GM12878 (cell line): ENCODE measurements around the gene FAM234A. TPM values are rescaled to one million over a fixed set of nuclear protein-coding genes. Genes with fewer than 3 reads are reported as not detected.

ENCODE experiments used
- CHD2 ChIP-seq: IDR thresholded peaks from 2 replicates; pipeline ENCODE4 v1.6.1; 2011; ENCODE audit warnings: low read depth, low read length, improper control_type of control experiment, borderline replicate concordance
- CREM ChIP-seq: IDR thresholded peaks from 2 replicates; pipeline ENCODE4 v1.6.1; 2014; ENCODE audit warnings: antibody characterized with exemption, low read depth
- EZH2 ChIP-seq: IDR thresholded peaks from 2 replicates; pipeline ENCODE4 v1.6.1; 2012; ENCODE audit warnings: low read depth, mild to moderate bottlenecking, control low read depth, inconsistent platforms, low read length, borderline replicate concordance; ENCODE audit not compliant: control insufficient read depth
- FOS ChIP-seq: IDR thresholded peaks from 3 replicates; pipeline ENCODE4 v1.6.1; 2011; ENCODE audit warnings: borderline replicate concordance; ENCODE audit not compliant: insufficient read length; ENCODE audit errors: extremely low read depth
- GABPA ChIP-seq: IDR thresholded peaks from 2 replicates; pipeline ENCODE4 v1.6.1; 2014; ENCODE audit warnings: antibody characterized with exemption, low read depth, mild to moderate bottlenecking, inconsistent platforms
- MTA2 ChIP-seq: fragments of 450-650 bp; IDR thresholded peaks from 2 replicates; pipeline ENCODE4 v1.6.1; 2016; ENCODE audit warnings: low read depth, mild to moderate bottlenecking, moderate library complexity
- MYC ChIP-seq: IDR thresholded peaks from 2 replicates; pipeline ENCODE4 v1.6.1; 2011; ENCODE audit warnings: mild to moderate bottlenecking, low read length, moderate library complexity, inconsistent platforms; ENCODE audit not compliant: insufficient read depth, insufficient replicate concordance, insufficient read length, severe bottlenecking
- RBBP5 ChIP-seq: fragments of 200-600 bp; sonication (generic); conservative IDR thresholded peaks from 2 replicates; pipeline ENCODE4 v1.6.1; 2016
- RCOR1 ChIP-seq: conservative IDR thresholded peaks from 2 replicates; pipeline ENCODE4 v1.6.1; 2012; ENCODE audit warnings: low read depth, low read length, improper control_type of control experiment
- RELA ChIP-seq: fragments of 450-650 bp; IDR thresholded peaks from 2 replicates; pipeline ENCODE4 v1.8.0; 2014; ENCODE audit warnings: borderline replicate concordance; ENCODE audit not compliant: partially characterized antibody
- SRF ChIP-seq, 2 experiments: IDR thresholded peaks; 2 replicates each; pipeline ENCODE4 v1.6.1; 2011; ENCODE audit warnings: low read depth in 2 of 2, low read length in 2 of 2, mild to moderate bottlenecking in 1 of 2, moderate library complexity in 1 of 2
- STAT3 ChIP-seq: IDR thresholded peaks from 2 replicates; pipeline ENCODE4 v1.6.1; 2011; ENCODE audit warnings: low read depth, low read length, improper control_type of control experiment
- TCF3 ChIP-seq: IDR thresholded peaks from 2 replicates; pipeline ENCODE4 v1.6.1; 2012; ENCODE audit warnings: low read depth, mild to moderate bottlenecking, low read length, borderline replicate concordance; ENCODE audit not compliant: insufficient read depth
- polyA plus RNA-seq, 11 experiments: library from polyadenylated mRNA; depleted of rRNA in 4 of 11; unstranded in 6 of 11; stranded (reverse) in 5 of 11; fragments of >200 nt; fragmentation: Nextera tagmentation in 4 of 11; fragmentation: Illumina TruSeq in 1 of 11; extraction: Ambion mirVana in 4 of 11; extraction: Trizol in 1 of 11; gene quantifications; 1 replicate in 1 of 11; 2 replicates in 10 of 11; pipeline versions ENCODE4 v1.2.1 to v1.2.3, GENCODE V29; 2011 to 2016; ENCODE audit warnings: inconsistent platforms in 2 of 11, missing spikeins in 2 of 11, low read depth in 1 of 11
- total RNA-seq, 4 experiments: library from RNA; depleted of rRNA in 3 of 4; stranded (reverse); fragments of >200 nt in 3 of 4; fragmentation: Illumina TruSeq in 1 of 4; extraction: Trizol in 1 of 4; gene quantifications; 2 replicates each; pipeline versions ENCODE4 v1.2.1 to v1.2.3, GENCODE V29; 2013 to 2021
- TF ChIP-seq, protein P1 (sequence below): fragments of 450-650 bp; IDR thresholded peaks from 2 replicates; pipeline ENCODE4 v1.6.1; 2017; ENCODE audit warnings: antibody characterized with exemption, mild to moderate bottlenecking, moderate library complexity
- TF ChIP-seq, protein P2 (sequence below): fragments of 450-650 bp; IDR thresholded peaks from 2 replicates; pipeline ENCODE4 v1.6.1; 2017; ENCODE audit warnings: low read depth, mild to moderate bottlenecking, moderate library complexity
- TF ChIP-seq, protein P3 (sequence below): IDR thresholded peaks from 2 replicates; pipeline ENCODE4 v1.6.1; 2011; ENCODE audit warnings: low read depth, mild to moderate bottlenecking, low read length, moderate library complexity, borderline replicate concordance; ENCODE audit errors: extremely low read depth
- TF ChIP-seq, protein P4 (sequence below): fragments of 450-650 bp; formaldehyde crosslinking; IDR thresholded peaks from 2 replicates; pipeline ENCODE4 v1.5.0; 2022; ENCODE audit warnings: mild to moderate bottlenecking, missing genetic modification characterization
- TF ChIP-seq, protein P5 (sequence below): fragments of 450-650 bp; IDR thresholded peaks from 2 replicates; pipeline ENCODE4 v1.6.1; 2016; ENCODE audit warnings: mild to moderate bottlenecking

FAM234A gene
- total and polyA plus RNA-seq, 10 of the 15 experiments (the other 5 are each of a cell fraction or from before 2014, with no cell fraction given): 1.6 to 37.6 (median 17.3) TPM

DNA sequence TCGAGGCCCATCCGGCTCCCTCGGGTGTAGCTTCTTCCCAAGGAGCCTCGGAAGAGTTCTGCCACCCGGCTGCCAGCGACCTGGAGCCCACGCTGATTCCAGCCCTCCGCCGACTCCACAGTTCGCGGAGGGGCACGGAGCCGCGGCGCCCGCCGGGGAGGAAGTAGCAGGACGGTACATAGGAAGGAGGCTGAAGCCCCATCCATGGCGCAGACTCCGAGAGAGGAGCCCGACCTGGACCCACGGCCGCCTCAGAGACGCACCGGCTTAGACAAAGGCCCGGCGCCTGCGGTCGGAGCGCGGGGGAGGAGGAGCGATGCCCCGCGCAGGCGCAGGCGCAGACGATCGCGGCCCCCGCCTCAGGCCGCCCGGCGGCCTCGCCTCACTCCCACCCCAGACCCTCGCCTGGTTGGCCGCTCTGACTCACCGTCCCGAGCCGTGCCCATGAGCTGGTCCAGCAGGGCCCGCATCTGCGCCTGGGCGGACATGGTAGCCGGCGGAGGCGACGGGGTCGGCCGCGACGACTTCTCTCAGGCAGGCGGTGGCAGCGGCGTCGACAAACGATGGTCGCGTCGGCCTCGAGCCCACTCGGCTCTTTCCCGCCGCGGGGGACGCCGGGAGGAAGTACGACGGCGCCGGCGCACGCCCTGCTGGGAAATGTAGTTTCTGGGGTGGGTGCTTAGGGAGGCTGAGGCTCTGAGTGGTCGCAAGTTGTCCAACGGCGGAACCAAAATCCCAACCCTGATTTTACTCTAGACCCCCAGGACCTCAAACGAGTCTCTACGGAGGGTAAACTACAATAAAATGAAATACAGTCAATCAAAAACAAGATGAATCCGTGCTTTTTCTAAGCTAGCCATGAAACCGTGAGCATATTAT lies 5.5 kb upstream of the FAM234A start, which contains the start of gene LUC7L (continued):
- TF ChIP-seq, protein P1, sequence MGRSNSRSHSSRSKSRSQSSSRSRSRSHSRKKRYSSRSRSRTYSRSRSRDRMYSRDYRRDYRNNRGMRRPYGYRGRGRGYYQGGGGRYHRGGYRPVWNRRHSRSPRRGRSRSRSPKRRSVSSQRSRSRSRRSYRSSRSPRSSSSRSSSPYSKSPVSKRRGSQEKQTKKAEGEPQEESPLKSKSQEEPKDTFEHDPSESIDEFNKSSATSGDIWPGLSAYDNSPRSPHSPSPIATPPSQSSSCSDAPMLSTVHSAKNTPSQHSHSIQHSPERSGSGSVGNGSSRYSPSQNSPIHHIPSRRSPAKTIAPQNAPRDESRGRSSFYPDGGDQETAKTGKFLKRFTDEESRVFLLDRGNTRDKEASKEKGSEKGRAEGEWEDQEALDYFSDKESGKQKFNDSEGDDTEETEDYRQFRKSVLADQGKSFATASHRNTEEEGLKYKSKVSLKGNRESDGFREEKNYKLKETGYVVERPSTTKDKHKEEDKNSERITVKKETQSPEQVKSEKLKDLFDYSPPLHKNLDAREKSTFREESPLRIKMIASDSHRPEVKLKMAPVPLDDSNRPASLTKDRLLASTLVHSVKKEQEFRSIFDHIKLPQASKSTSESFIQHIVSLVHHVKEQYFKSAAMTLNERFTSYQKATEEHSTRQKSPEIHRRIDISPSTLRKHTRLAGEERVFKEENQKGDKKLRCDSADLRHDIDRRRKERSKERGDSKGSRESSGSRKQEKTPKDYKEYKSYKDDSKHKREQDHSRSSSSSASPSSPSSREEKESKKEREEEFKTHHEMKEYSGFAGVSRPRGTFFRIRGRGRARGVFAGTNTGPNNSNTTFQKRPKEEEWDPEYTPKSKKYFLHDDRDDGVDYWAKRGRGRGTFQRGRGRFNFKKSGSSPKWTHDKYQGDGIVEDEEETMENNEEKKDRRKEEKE: no peak
- TF ChIP-seq MYC: peak; percentile 32
- TF ChIP-seq FOS: no peak
- peak; percentile 72; the same call in 1 of the 2 replicates for TF ChIP-seq CHD2
- TF ChIP-seq STAT3: no peak
- peak in 1 of 2 experiments; percentile 73; a peak in 2 of 4 replicates for TF ChIP-seq SRF (IDR thresholded peaks at IDR 0.05; ENCODE audit: low read depth in 2 of 2, low read length in 2 of 2)
- no peak for TF ChIP-seq RBBP5
- TF ChIP-seq, protein P2, sequence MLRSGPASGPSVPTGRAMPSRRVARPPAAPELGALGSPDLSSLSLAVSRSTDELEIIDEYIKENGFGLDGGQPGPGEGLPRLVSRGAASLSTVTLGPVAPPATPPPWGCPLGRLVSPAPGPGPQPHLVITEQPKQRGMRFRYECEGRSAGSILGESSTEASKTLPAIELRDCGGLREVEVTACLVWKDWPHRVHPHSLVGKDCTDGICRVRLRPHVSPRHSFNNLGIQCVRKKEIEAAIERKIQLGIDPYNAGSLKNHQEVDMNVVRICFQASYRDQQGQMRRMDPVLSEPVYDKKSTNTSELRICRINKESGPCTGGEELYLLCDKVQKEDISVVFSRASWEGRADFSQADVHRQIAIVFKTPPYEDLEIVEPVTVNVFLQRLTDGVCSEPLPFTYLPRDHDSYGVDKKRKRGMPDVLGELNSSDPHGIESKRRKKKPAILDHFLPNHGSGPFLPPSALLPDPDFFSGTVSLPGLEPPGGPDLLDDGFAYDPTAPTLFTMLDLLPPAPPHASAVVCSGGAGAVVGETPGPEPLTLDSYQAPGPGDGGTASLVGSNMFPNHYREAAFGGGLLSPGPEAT: no peak
- no peak for TF ChIP-seq EZH2
- TF ChIP-seq, protein P3, sequence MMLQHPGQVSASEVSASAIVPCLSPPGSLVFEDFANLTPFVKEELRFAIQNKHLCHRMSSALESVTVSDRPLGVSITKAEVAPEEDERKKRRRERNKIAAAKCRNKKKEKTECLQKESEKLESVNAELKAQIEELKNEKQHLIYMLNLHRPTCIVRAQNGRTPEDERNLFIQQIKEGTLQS: peak; percentile 36; the same call in 1 of the 2 replicates
- no peak for TF ChIP-seq MTA2
- TF ChIP-seq CREM: peak; percentile 98
- peak; percentile 94 for TF ChIP-seq GABPA
- TF ChIP-seq, protein P4, sequence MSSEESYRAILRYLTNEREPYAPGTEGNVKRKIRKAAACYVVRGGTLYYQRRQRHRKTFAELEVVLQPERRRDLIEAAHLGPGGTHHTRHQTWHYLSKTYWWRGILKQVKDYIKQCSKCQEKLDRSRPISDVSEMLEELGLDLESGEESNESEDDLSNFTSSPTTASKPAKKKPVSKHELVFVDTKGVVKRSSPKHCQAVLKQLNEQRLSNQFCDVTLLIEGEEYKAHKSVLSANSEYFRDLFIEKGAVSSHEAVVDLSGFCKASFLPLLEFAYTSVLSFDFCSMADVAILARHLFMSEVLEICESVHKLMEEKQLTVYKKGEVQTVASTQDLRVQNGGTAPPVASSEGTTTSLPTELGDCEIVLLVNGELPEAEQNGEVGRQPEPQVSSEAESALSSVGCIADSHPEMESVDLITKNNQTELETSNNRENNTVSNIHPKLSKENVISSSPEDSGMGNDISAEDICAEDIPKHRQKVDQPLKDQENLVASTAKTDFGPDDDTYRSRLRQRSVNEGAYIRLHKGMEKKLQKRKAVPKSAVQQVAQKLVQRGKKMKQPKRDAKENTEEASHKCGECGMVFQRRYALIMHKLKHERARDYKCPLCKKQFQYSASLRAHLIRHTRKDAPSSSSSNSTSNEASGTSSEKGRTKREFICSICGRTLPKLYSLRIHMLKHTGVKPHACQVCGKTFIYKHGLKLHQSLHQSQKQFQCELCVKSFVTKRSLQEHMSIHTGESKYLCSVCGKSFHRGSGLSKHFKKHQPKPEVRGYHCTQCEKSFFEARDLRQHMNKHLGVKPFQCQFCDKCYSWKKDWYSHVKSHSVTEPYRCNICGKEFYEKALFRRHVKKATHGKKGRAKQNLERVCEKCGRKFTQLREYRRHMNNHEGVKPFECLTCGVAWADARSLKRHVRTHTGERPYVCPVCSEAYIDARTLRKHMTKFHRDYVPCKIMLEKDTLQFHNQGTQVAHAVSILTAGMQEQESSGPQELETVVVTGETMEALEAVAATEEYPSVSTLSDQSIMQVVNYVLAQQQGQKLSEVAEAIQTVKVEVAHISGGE (CRISPR knock-in tag): no peak
- TF ChIP-seq, protein P5, sequence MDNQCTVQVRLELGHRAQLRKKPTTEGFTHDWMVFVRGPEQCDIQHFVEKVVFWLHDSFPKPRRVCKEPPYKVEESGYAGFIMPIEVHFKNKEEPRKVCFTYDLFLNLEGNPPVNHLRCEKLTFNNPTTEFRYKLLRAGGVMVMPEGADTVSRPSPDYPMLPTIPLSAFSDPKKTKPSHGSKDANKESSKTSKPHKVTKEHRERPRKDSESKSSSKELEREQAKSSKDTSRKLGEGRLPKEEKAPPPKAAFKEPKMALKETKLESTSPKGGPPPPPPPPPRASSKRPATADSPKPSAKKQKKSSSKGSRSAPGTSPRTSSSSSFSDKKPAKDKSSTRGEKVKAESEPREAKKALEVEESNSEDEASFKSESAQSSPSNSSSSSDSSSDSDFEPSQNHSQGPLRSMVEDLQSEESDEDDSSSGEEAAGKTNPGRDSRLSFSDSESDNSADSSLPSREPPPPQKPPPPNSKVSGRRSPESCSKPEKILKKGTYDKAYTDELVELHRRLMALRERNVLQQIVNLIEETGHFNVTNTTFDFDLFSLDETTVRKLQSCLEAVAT: peak; percentile 72
- peak; percentile 69; the same call in 1 of the 2 replicates for TF ChIP-seq TCF3
- TF ChIP-seq RELA: peak; percentile 69
- TF ChIP-seq RCOR1: no peak
